ENCODE measurements around the gene MICAL3. TPM values are rescaled to one million over a fixed set of nuclear protein-coding genes. Genes with fewer than 3 reads are reported as not detected.
"Not testable (repeated sequence)": the region's sequence is repeated elsewhere in the genome, so short reads cannot be mapped to it uniquely, and the experiment has no call there.

The MICAL3 gene
- total RNA-seq, 2 donors from 2014 or later: 33.6 to 34.0 TPM

DNA sequence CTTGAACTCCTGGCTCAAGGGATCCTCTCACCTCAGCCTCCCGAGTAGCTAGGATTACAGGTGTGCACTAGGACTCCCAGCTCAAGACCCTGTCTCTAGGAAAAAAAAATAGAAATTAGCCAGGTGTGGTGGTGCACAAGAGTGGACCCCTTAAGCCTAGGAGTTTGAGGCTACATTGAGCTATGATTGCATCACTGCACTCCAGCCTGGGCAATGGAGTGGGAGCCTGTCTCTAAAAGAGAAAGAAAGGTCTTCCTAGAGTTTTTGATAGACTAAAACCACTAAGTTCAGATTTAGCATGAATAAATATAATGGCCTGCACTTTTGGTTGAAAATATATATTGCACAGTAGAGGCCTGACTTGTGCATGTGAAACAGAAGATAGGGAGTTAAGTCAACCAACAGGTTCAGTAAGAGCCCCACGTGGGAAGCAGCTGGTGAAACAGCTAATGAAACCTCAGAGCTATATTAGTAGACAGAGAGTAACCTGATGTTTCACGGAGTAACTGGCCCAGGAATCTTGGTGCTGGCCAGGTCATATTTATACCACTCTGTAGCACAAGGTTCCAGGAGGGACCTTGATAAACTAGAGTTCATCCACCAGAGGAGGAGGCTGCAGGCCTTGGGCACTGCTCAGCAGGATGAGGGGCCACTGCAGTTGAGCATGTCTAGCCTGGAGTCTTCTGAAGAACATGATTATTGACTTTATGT is 4.6 kb upstream of the MICAL3 start:
- Histone ChIP-seq H3K27me3 (no peaks in the 10 kb centered on the region), H3K4me1 (peaks cover 8% of the 10 kb centered on the region), H3K27ac (no peak overlapping the region), H3K9me3 (no peaks in the 10 kb centered on the region), H3K36me3 (replicated peaks in 1 of 2; ENCODE audit: insufficient read depth in 1 of 2, low read depth in 2 of 2) (no peaks in the 10 kb centered on the region), H3K4me3 (no peak overlapping the region)
- DNase-seq (no peak), ATAC-seq (no peak)
- intact Hi-C loops (cut with DNase I): loop anchor here (10.0 kb wide), 1 partner anchor 124 kb away; no protein-coding TSS in a partner anchor
- 30 to 34% methylated on average over 3 of the region's 3 CpGs for WGBS, 2 donors
- no peak for TF ChIP-seq POLR2A (IDR thresholded peaks at IDR 0.05)
- no peak for TF ChIP-seq CTCF (IDR thresholded peaks at IDR 0.05)

DNA sequence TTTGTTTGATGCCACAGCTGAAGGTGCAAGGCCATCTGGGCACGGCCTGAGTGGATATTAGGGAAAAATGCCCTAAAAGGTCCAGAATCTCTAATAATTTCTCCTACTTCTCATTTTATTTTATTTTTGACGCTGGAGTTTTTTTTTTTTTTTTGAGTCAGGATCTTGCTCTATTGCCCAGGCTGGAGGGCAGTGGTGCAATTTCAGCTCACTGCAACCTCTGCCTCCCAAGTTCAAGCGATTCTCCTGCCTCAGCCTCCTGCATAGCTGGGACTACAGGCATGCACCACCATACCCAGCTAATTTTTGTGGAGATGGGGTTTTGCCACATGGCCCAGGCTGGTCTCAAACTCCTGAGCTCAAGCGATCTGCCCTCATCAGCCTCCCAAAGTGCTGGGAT is 1.5 kb upstream of the MICAL3 start:
- not testable (repeated sequence) for H3K27me3 ChIP-seq; H3K36me3 ChIP-seq (replicated peaks in 1 of 2; ENCODE audit: insufficient read depth in 1 of 2, low read depth in 2 of 2); H3K27ac ChIP-seq; ATAC-seq; DNase-seq; H3K4me3 ChIP-seq; H3K9me3 ChIP-seq
- 80 to 94% methylated on average over 4 of the region's 4 CpGs for WGBS, 2 donors
- peaks cover 17% of the 10 kb centered on the region for H3K4me1 ChIP-seq
- intact Hi-C loops (cut with DNase I): loop anchor here (10.0 kb wide), 1 partner anchor 121 kb away; no protein-coding TSS in a partner anchor

GRCh38 chr22:18024956-18025720 is 777 bp upstream of the MICAL3 start:
- Histone ChIP-seq H3K4me3 (no peak overlapping the region), H3K4me1 (peaks cover 17% of the 10 kb centered on the region), H3K27me3 (no peaks in the 10 kb centered on the region), H3K36me3 (replicated peaks in 1 of 2; ENCODE audit: insufficient read depth in 1 of 2, low read depth in 2 of 2) (no peaks in the 10 kb centered on the region), H3K27ac (no peak overlapping the region), H3K9me3 (no peaks in the 10 kb centered on the region)
- TF ChIP-seq CTCF (IDR thresholded peaks at IDR 0.05) (no peak), POLR2A (IDR thresholded peaks at IDR 0.05) (no peak)
- intact Hi-C loops (cut with DNase I): loop anchor here (10.0 kb wide), 1 partner anchor 120 kb away; no protein-coding TSS in a partner anchor
- WGBS, 2 donors: 33 to 34% methylated on average over 18 to 21 of the region's 21 CpGs
- DNase-seq (no peak), ATAC-seq (no peak)

GRCh38 chr22:18023509-18024275 is 669 bp downstream of the MICAL3 start:
- 0% methylated on average over 16 to 47 of the region's 47 CpGs for WGBS, 2 donors
- ATAC-seq (peak; percentile 91), DNase-seq (peak; percentile 81 to 87 (median 84))
- Histone ChIP-seq H3K36me3 (replicated peaks in 1 of 2; ENCODE audit: insufficient read depth in 1 of 2, low read depth in 2 of 2) (no peaks in the 10 kb centered on the region), H3K9me3 (no peaks in the 10 kb centered on the region), H3K27me3 (no peaks in the 10 kb centered on the region), H3K4me3 (peak overlapping the region; percentile 49 to 81), H3K27ac (peak overlapping the region; percentile 60 to 78 (median 68)), H3K4me1 (peaks cover 17% of the 10 kb centered on the region)
- intact Hi-C loops (cut with DNase I): loop anchor here (10.0 kb wide), 1 partner anchor 119 kb away; no protein-coding TSS in a partner anchor
- TF ChIP-seq POLR2A (IDR thresholded peaks at IDR 0.05): peak; percentile 65 to 76 (median 70)
- peak in 3 of 7 experiments; percentile 7 to 43 (median 25) for TF ChIP-seq CTCF (IDR thresholded peaks at IDR 0.05)
